ENCODE results near the gene PTRH1. TPM values are rescaled to one million over a fixed set of nuclear protein-coding genes. Genes with fewer than 3 reads are reported as not detected.

The PTRH1 gene
- total RNA-seq, 1 donor = 17.2 TPM

DNA sequence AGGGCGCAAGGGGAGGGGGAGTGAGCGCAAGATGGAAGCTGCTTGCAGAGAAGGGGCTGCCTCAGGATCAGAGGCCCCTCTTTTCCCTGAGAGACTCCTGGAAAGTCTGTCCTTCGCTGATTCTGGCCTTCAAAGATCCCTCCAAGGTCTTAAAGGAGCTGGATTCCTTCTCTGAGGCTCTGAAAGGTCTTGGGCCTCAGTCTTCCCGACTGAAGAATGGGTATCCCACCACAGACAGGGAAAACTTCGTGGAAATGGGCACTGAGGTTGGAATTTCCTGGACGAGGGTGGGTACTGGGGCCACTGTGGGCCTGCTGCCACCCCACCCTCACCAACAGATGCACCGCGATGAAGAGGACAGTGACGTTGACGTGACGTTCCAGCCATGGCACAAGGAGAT lies 3.1 kb downstream of the PTRH1 start:
- H3K4me3 ChIP-seq (ENCODE audit: low read depth, low read length) = no peak overlapping the region
- DNase-seq (ENCODE audit: low read depth) = no peak
- no peak for TF ChIP-seq CTCF (IDR thresholded peaks at IDR 0.05; ENCODE audit: insufficient read depth, low read length)

DNA sequence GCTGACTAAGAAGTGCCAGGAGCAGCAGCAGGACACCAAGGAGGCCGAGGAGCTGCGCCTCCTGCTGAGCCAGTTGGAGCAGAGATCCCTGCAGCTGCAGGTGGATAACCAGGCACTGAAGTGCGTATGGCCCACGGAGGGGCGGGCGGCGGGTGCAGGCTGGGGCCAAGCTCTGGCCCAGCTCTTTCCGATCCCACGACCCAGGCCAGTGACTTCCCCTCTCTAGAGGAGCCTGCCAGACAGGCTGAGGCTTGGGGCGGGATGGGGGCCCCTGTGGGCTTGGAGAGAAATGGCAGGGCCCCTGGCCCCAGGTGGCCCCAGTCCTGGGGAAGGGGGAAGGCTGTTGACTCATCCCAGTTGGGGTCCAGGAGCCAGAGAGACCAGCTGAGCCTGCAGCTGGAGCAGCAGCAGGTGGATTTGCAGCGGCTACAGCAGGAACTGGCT lies 3.6 kb downstream of the PTRH1 start:
- no peak for DNase-seq (ENCODE audit: low read depth)
- no peak for TF ChIP-seq CTCF (IDR thresholded peaks at IDR 0.05; ENCODE audit: insufficient read depth, low read length)
- no peak overlapping the region for H3K4me3 ChIP-seq (ENCODE audit: low read depth, low read length)

DNA sequence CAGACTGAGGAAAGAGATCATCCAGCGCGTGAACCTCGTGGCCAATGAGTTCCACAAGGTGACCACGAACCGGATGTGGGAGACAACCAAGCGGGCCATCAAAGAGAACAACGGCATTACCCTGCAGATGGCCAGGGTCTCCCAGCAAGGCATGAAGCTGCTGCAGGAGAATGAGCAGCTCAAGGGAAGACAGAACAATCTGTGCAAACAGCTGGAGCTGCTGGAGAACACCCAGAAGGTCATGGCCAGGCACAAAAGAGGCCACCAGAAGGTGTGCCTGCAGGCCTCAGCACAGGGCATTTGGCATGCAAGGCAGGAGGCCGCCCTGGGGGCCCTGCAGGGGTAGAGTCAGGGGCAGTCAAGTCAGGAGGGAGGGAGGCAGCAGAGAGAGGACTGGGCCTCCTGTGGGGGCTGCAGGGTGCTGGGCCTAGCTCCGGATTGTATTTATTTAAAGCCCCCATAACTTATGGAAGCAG lies 4.2 kb downstream of the PTRH1 start:
- H3K4me3 ChIP-seq (ENCODE audit: low read depth, low read length) = no peak overlapping the region
- no peak for DNase-seq (ENCODE audit: low read depth)
- no peak for TF ChIP-seq CTCF (IDR thresholded peaks at IDR 0.05; ENCODE audit: insufficient read depth, low read length)

DNA sequence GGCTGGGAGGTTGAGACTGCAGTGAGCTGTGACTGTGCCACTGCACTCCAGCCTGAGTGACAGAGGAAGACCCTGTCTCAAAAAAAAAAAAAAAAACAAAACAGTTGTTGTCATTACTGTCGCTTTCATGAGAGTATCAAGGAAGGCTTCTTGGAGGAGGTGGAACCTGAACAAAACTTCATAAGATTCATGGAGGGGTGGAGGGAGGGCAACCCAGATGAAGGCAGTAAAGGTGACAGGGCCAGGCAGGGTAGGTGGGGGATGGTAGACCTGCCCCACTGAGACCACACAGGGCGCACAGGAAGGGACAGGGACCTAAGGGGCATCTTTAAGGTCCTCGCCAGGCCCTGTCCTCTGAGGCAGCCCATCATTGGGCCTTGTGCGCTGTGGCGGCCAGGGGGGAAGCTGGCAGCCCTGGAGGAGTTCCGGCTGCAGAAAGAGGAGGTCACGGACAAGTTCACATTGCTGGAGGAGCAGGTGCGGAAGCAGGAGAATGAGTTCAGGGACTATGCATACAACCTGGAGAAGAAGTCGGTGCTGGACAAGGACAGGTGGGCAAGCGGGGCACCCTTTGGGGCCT lies 5.2 kb downstream of the PTRH1 start:
- TF ChIP-seq CTCF (IDR thresholded peaks at IDR 0.05; ENCODE audit: insufficient read depth, low read length) = no peak
- no peak for DNase-seq (ENCODE audit: low read depth)
- no peak overlapping the region for H3K4me3 ChIP-seq (ENCODE audit: low read depth, low read length)

- TF ChIP-seq CTCF (IDR thresholded peaks at IDR 0.05; ENCODE audit: insufficient read depth, low read length) = no peak
- no peak overlapping the region for H3K4me3 ChIP-seq (ENCODE audit: low read depth, low read length)
- DNase-seq (ENCODE audit: low read depth) = no peak
Measured at GRCh38 chr9:127708952-127709587, 6.4 kb downstream of the PTRH1 start.

DNA sequence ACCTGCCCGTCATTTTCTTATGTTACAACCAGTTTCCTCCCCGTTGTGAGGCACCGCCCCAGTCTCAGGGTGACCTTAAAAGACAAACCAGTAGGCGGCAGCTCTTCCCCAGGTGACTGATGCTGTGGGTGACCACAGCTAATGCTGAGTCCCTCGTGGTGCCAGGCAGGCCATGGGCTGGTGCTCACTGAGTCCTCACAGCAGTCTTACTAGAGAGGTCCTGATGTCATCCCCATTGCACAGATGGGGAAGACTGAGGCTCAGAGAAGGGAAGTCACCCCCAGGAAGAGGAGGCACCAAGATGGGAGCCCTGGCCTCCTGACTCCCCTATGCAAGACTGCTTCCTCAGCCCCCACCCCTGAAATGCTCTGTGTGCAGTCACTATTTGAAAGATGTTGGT lies 7.7 kb downstream of the PTRH1 start:
- TF ChIP-seq CTCF (IDR thresholded peaks at IDR 0.05; ENCODE audit: insufficient read depth, low read length) = no peak
- no peak for DNase-seq (ENCODE audit: low read depth)
- H3K4me3 ChIP-seq (ENCODE audit: low read depth, low read length) = no peak overlapping the region
